GM19395 (cell line): ENCODE measurements around the gene HOXA5.

Source experiments
- ATAC-seq: cut with Tn5 transposase; IDR thresholded peaks from one replicate; pipeline ENCODE4 v1.9.1; 2021; ENCODE audit warnings: mild to moderate bottlenecking, moderate library complexity; ENCODE audit not compliant: unreplicated experiment

Gene HOXA5

GRCh38 chr7:27171637-27172314, 28.3 kb upstream of the HOXA5 start:
- ATAC-seq: no peak

- ATAC-seq: no peak
These were observed 27.8 kb upstream of the HOXA5 start for GRCh38 chr7:27171325-27171636.

- ATAC-seq: no peak
These were observed 27.2 kb upstream of the HOXA5 start for GRCh38 chr7:27170426-27171324.

- no peak for ATAC-seq
These were observed 26.4 kb upstream of the HOXA5 start for GRCh38 chr7:27169658-27170425.

GRCh38 chr7:27168265-27168947, 24.9 kb upstream of the HOXA5 start:
- ATAC-seq: no peak

GRCh38 chr7:27167916-27168264, 24.4 kb upstream of the HOXA5 start:
- ATAC-seq: no peak

- ATAC-seq: no peak
These were observed 23.3 kb upstream of the HOXA5 start for GRCh38 chr7:27166531-27167505.

- no peak for ATAC-seq
These were observed 22.6 kb upstream of the HOXA5 start for GRCh38 chr7:27165996-27166530.

- ATAC-seq: no peak
These were observed 21.9 kb upstream of the HOXA5 start, which contains the start of gene HOXA9 for GRCh38 chr7:27165089-27165995. Gene HOXA9 (minus strand): TSS chr7:27165537. CDS start chr7:27165457, 80 bp downstream.

GRCh38 chr7:27164367-27165088, 21.0 kb upstream of the HOXA5 start:
- ATAC-seq: no peak

- no peak for ATAC-seq
These were observed 20.5 kb upstream of the HOXA5 start for GRCh38 chr7:27164045-27164366.

GRCh38 chr7:27163288-27164044, 20.0 kb upstream of the HOXA5 start:
- ATAC-seq: no peak

- no peak for ATAC-seq
These were observed 19.2 kb upstream of the HOXA5 start for GRCh38 chr7:27162561-27163287.

GRCh38 chr7:27161721-27162560, 18.5 kb upstream of the HOXA5 start:
- no peak for ATAC-seq

GRCh38 chr7:27161214-27161720, 17.8 kb upstream of the HOXA5 start:
- no peak for ATAC-seq
